PC-3 (cell line): Measurements from ENCODE around the gene NCKIPSD. TPM values are rescaled to one million over a fixed set of nuclear protein-coding genes. Genes with fewer than 3 reads are reported as not detected.

Experiments
- ATAC-seq: fragments of 200-7000 bp; cut with Tn5 transposase; 2 replicates; pipeline ENCODE4 v1.9.1; 2020; ENCODE audit warnings: mild to moderate bottlenecking, moderate library complexity
- BruUV-seq: library from RNA; stranded (reverse); fragments of 400-500 nt; replicated peaks from 2 replicates; lab custom pipeline; 2021; lab: Mats Ljungman, UMichigan
- CTCF ChIA-PET: fragments of 300-600 bp; sonication (Branson Sonifier 250); formaldehyde crosslinking; loops from one replicate; lab custom pipeline; 2022; ENCODE audit warnings: antibody characterized with exemption; lab: Charles Lee
- POLR2A ChIA-PET: fragments of 300-600 bp; sonication (Branson Sonifier 250); formaldehyde crosslinking; loops from one replicate; lab custom pipeline; 2022; ENCODE audit warnings: antibody characterized with exemption; ENCODE audit not compliant: unreplicated experiment; lab: Charles Lee
- DNase-seq: peaks from one replicate; pipeline ENCODE4 v3.0.0-alpha.2; 2015
- H2AFZ ChIP-seq: fragments of 300-600 bp; sonication (generic); 2 replicates; pipeline ENCODE4 v1.6.0; 2016; ENCODE audit warnings: antibody characterized with exemption, low read length
- H3F3A ChIP-seq: fragments of 300-600 bp; sonication (generic); one replicate; pipeline ENCODE4 v1.6.0; 2017; ENCODE audit warnings: antibody characterized with exemption, low read length, control low read depth, mild to moderate bottlenecking; ENCODE audit not compliant: unreplicated experiment
- H3K27ac ChIP-seq: fragments of 300-600 bp; sonication (generic); 2 replicates; pipeline ENCODE4 v1.5.1; 2016; ENCODE audit warnings: mild to moderate bottlenecking, low read length
- H3K27me3 ChIP-seq: fragments of 300-600 bp; sonication (generic); 2 replicates; pipeline ENCODE4 v1.6.1; 2016; ENCODE audit warnings: low read length, mixed read lengths
- H3K36me3 ChIP-seq: fragments of 300-600 bp; sonication (generic); 2 replicates; pipeline ENCODE4 v1.6.1; 2016; ENCODE audit warnings: low read depth, mixed run types, low read length, mixed read lengths
- H3K4me1 ChIP-seq: fragments of 300-600 bp; sonication (generic); 2 replicates; pipeline ENCODE4 v1.5.1; 2016; ENCODE audit warnings: low read length; ENCODE audit not compliant: insufficient read depth
- H3K4me2 ChIP-seq: fragments of 300-600 bp; sonication (generic); 2 replicates; pipeline ENCODE4 v1.6.0; 2016; ENCODE audit warnings: low read length
- H3K4me3 ChIP-seq: fragments of 300-600 bp; sonication (generic); 2 replicates; pipeline ENCODE4 v1.5.1; 2016; ENCODE audit warnings: mild to moderate bottlenecking, low read length, mixed read lengths
- H3K79me2 ChIP-seq: fragments of 300-600 bp; sonication (generic); 2 replicates; pipeline ENCODE4 v1.6.1; 2017; ENCODE audit warnings: low read length, mixed read lengths
- H3K9ac ChIP-seq: fragments of 300-600 bp; sonication (generic); 2 replicates; pipeline ENCODE4 v1.6.0; 2016; ENCODE audit warnings: mild to moderate bottlenecking, low read length
- H3K9me2 ChIP-seq: fragments of 300-600 bp; sonication (generic); replicated peaks from 2 replicates; pipeline ENCODE4 v1.6.1; 2016; ENCODE audit warnings: mixed run types, low read length, mixed read lengths
- H3K9me3 ChIP-seq: fragments of 300-600 bp; sonication (generic); 2 replicates; pipeline ENCODE4 v1.6.1; 2016; ENCODE audit warnings: low read length, mixed read lengths
- H4K20me1 ChIP-seq: fragments of 300-600 bp; sonication (generic); 2 replicates; pipeline ENCODE4 v1.6.1; 2016; ENCODE audit warnings: low read length, mixed read lengths
- CTCF ChIP-seq: fragments of 300-600 bp; sonication (generic); conservative IDR thresholded peaks from 2 replicates; pipeline ENCODE4 v1.5.1; 2017; ENCODE audit warnings: antibody characterized with exemption, low read depth, mild to moderate bottlenecking, low read length
- EZH2 ChIP-seq: fragments of 300-600 bp; sonication (generic); IDR thresholded peaks from one replicate; pipeline ENCODE4 v1.6.1; 2017; ENCODE audit warnings: antibody characterized with exemption, mild to moderate bottlenecking, low read length; ENCODE audit not compliant: unreplicated experiment
- EZH2phosphoT487 ChIP-seq: fragments of 300-600 bp; sonication (generic); IDR thresholded peaks from 2 replicates; pipeline ENCODE4 v1.6.1; 2018; ENCODE audit warnings: mild to moderate bottlenecking, antibody characterized with exemption, low read length, borderline replicate concordance
- intact Hi-C: fragments of 100-400 bp; cut with micrococcal nuclease; formaldehyde crosslinking; loops from 2 replicates; pipeline ENCODE4 v1.9.0; 2023
- total RNA-seq: library from RNA; depleted of rRNA; stranded (reverse); fragments of >200 nt; gene quantifications from 2 replicates; pipeline ENCODE4 v1.2.3, GENCODE V29; 2014

Gene NCKIPSD
- total RNA-seq, 1 experiment from 2014 or later = 66.8 TPM

GRCh38 chr3:48678566-48679380, 6.9 kb downstream of the NCKIPSD start:
- H3K4me2 ChIP-seq = no peak overlapping the region
- H3K9ac ChIP-seq = no peak overlapping the region
- H3F3A ChIP-seq = no peaks in the 10 kb centered on the region
- H3K27ac ChIP-seq = no peak overlapping the region
- DNase-seq (no peak), ATAC-seq (no peak)
- intact Hi-C loops = no loop called here
- no peaks in the 10 kb centered on the region for H3K27me3 ChIP-seq
- peaks cover 12% of the 10 kb centered on the region for H3K79me2 ChIP-seq
- ChIA-PET CTCF (no interaction called here), POLR2A (no interaction called here)
- no TSS peak for BruUV-seq
- 0 out of 2 replicates have a peak, but pooled peaks cover 4% of the 10 kb centered on the region for H4K20me1 ChIP-seq
- no peaks in the 10 kb centered on the region for H3K9me3 ChIP-seq
- H3K9me2 ChIP-seq = no peaks in the 10 kb centered on the region
- peaks cover 9% of the 10 kb centered on the region for H3K4me1 ChIP-seq
- peaks cover 57% of the 10 kb centered on the region for H3K36me3 ChIP-seq
- H3K4me3 ChIP-seq = no peak overlapping the region
- TF ChIP-seq EZH2 (no peak), EZH2phosphoT487 (no peak), CTCF (no peak)
- no peak overlapping the region for H2AFZ ChIP-seq

- Histone ChIP-seq H3K27ac (no peak overlapping the region), H3K4me3 (no peak overlapping the region), H3K9ac (no peak overlapping the region), H3K9me3 (no peaks in the 10 kb centered on the region), H3K4me2 (no peak overlapping the region), H4K20me1 (no peaks in the 10 kb centered on the region), H3K27me3 (no peaks in the 10 kb centered on the region), H3F3A (no peaks in the 10 kb centered on the region), H3K9me2 (no peaks in the 10 kb centered on the region), H3K79me2 (peaks cover 5% of the 10 kb centered on the region), H3K4me1 (peaks cover 1% of the 10 kb centered on the region; the same call in 1 of the 2 replicates), H2AFZ (no peak overlapping the region), H3K36me3 (peaks cover 58% of the 10 kb centered on the region)
- DNase-seq (no peak), ATAC-seq (no peak)
- TF ChIP-seq CTCF = no peak
- no TSS peak for BruUV-seq
- ChIA-PET POLR2A (interaction anchor here (0.6 kb wide), 1 partner anchor 42 kb away, joined by 5 read pairs; no protein-coding TSS in a partner anchor), CTCF (no interaction called here)
- intact Hi-C loops = no loop called here
Observed at GRCh38 chr3:48678056-48678455, 7.7 kb downstream of the NCKIPSD start.

GRCh38 chr3:48674505-48674904, 11.2 kb downstream of the NCKIPSD start:
- no TSS peak for BruUV-seq
- Histone ChIP-seq H3K27ac (no peak overlapping the region), H3K9me3 (no peaks in the 10 kb centered on the region), H3F3A (no peaks in the 10 kb centered on the region), H3K27me3 (no peaks in the 10 kb centered on the region), H3K9ac (no peak overlapping the region), H4K20me1 (no peaks in the 10 kb centered on the region), H3K4me1 (no peaks in the 10 kb centered on the region), H3K36me3 (peaks cover 45% of the 10 kb centered on the region), H3K4me2 (no peak overlapping the region), H2AFZ (no peak overlapping the region), H3K4me3 (no peak overlapping the region), H3K9me2 (no peaks in the 10 kb centered on the region), H3K79me2 (no peaks in the 10 kb centered on the region)
- TF ChIP-seq CTCF = no peak
- no peak for TF ChIP-seq EZH2phosphoT487
- TF ChIP-seq EZH2 = no peak
- intact Hi-C loops = no loop called here
- no peak for DNase-seq
- ATAC-seq = no peak
- ChIA-PET CTCF (interaction anchor here (0.5 kb wide), 1 partner anchor 34 kb away, joined by 12 read pairs; no protein-coding TSS in a partner anchor), POLR2A (no interaction called here)
